LHCN-M2 (cell line): ENCODE measurements around the gene TOM1L2. TPM values are rescaled to one million over a fixed set of nuclear protein-coding genes. Genes with fewer than 3 reads are reported as not detected.

Experiments used
- DNase-seq: peaks from one replicate; pipeline ENCODE4 v3.0.0-alpha.2; 2012; ENCODE audit warnings: low read depth
- total RNA-seq: library from RNA; depleted of rRNA; stranded (reverse); fragments of >200 nt; gene quantifications from 2 replicates; pipeline ENCODE4 v1.2.3, GENCODE V29; 2014

The TOM1L2 gene
- total RNA-seq, 1 experiment from 2014 or later = 39.2 TPM

- peak; percentile 62 for DNase-seq
Observed at GRCh38 chr17:17849845-17850373, 122.3 kb downstream of the TOM1L2 start.

GRCh38 chr17:17849147-17849820 is 122.9 kb downstream of the TOM1L2 start:
- DNase-seq = peak; percentile 81

DNA sequence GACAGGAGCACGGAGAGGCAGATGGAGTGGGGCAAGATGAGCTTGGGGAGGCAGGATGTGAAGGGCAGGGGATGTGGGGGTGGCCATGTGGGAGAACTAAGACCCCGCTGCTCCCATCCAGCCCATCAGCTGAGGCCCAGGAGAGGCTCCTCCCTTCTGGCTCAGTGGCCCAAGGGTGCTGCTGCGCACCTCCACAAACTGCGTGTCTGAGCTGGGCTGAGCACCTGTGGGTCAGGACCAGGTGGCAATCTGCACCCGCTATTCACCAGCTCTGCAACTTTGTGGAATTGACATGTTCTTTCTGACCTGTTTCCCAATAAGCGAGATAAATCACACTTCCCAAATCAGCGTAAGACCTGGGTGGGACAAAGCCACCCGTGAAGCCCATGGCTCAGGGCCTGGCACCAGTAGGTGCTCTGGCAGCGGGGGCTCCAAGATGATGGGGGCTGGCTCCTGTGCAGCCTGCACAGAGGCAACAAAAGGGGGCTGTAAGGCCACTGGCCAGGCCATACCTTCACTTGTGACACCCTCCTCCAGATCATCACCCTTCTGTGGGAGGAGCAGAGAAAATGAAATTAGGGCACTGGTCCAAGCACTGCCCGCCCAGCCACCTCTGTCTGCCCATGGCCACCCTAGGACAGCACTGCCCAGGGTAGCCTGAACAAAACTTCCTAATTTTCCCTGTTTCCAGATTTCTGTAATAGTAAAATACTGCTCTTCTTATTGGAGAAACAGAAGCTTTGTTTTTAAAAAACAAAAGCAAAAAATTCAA is 123.7 kb downstream of the TOM1L2 start:
- DNase-seq = no peak

DNA sequence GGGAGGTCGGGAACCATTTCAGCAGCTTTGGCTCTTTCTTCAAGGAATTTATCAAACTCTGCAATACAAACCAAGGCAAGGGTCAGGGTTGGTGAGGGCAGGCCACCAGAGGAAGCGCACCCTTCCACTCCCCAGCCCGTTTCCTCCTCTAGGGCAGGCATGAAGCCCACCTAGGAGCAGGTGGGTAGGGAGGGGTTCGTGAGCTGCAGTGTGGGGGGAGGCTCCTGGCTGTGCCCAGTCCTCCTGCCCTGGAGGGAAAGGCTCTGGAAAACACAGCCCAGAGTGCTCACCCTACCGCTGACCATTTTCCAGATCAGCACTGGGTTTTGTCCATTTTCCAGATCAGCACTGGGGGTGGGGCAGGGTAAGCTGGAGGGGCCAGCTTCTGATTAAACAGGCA is 124.5 kb downstream of the TOM1L2 start:
- no peak for DNase-seq

GRCh38 chr17:17847118-17847689 is 125.0 kb downstream of the TOM1L2 start:
- no peak for DNase-seq

- no peak for DNase-seq
Observed at GRCh38 chr17:17846645-17847044, 125.6 kb downstream of the TOM1L2 start.

- no peak for DNase-seq
Observed at GRCh38 chr17:17846003-17846402, 126.2 kb downstream of the TOM1L2 start.

DNA sequence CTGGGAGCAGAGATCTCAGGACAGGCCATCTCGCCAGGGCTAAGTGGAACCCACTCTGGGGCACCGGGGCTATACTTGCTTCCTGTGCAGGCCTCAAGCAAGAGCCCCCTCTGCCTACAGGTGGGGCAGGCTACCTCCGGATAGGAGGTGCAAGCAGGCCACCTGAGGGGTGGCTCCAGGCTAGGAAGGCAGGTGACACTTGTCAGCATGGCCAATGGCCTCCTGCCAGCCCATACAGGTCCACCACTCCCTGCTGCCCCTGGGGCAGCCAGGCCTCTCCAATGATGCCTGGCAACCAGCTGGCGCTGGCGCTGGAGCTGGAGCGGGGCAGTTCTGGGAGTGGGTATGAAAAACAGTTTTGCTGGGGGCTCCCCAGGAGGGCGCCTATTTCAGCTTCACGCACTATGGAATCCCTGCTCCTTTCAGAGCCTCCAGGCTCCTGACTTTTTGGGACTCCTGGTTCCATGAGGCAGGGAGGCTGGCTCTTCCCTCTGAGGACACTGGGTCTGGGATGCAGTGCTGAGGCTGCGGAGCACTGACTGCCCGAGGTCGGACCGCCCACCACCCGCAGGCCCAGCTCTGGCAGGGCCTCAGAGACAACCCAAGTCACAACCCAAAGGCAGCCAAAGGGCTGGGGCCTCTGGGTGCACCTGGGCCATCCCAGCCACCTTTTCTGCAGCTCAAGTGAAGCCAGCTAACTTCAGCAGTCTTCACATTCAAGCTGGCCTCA is 127.0 kb downstream of the TOM1L2 start:
- DNase-seq = no peak

DNA sequence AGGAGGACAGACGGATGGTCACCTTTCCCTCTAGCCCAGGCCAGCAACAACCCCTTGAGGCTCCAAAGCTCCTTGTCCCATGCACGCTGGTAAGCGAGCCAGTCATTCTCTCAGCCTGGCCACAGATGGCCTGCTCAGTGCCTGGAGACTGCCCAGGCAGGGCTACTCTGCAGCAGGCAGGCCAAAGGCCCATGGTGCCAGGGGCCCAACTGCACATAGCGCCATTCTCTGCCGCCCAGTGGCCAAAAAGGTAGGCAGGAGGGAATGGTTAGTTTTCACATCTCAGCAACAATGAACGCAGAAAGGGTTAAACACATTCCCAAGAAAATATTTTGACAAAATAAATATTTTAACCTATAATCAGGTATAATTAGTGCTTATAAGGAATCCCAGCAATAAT is 127.7 kb downstream of the TOM1L2 start:
- no peak for DNase-seq

- no peak for DNase-seq
Observed at GRCh38 chr17:17844079-17844478, 128.1 kb downstream of the TOM1L2 start.

GRCh38 chr17:17843096-17843495 is 129.1 kb downstream of the TOM1L2 start:
- DNase-seq = no peak

DNA sequence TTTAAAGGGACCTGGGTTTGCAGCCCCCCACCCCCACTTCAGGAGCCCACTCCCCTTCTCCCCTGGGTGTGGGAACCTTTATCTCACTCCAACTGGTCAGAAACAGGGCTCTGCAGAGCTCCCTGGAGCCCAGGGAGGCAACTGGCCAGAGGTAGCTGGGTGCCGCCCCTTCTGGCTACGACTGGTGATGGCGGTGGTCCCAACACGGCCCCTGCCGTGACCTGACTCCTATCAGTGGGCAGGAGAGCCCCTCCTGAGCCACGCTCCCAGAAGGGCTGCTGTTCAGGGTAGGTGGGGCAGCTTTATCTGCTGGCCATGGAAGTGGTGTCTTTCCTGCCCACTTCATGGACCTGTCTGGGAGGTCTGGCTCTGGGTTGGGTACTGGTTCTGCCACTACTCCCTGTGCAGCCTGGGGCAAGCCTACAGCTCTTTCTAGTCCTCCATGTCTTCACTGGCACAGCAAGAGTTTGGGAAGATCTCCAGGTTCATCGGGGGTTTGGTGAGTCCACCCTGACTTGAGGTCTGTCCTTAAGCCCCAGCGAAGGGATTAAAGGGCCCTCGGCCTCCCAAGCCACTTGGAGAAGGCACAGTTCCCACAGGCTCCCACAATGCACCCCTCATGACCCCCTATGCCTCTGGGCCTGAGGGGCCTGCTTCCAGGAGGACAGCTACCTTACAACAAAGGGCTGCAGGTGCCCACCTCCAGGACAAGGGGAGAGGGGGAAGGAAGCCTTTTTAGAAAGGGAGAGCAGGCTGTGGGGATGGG is 129.9 kb downstream of the TOM1L2 start:
- DNase-seq = no peak

DNA sequence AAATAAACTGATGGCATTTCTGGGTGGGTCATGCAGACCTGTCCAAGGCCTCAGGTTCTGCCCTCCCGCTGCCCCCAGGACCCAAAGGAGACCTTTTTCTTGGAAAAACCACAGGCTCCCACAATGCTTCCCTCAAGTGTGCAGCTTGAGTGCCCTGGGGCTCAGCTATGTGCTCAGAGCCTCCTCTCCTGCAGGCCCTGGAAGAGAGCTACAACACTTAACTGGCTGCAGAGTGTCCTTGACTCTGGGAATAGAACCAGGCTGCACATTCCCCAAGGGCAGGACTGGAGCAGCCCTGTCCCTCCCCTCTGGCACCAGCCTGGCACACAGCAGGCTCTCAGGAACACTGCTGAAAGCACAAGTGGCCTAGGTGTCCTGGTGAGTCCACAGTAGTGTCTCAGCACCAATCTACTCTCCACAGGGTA is 130.6 kb downstream of the TOM1L2 start:
- no peak for DNase-seq

GRCh38 chr17:17840751-17841591 is 131.2 kb downstream of the TOM1L2 start:
- DNase-seq = peak; percentile 57

DNA sequence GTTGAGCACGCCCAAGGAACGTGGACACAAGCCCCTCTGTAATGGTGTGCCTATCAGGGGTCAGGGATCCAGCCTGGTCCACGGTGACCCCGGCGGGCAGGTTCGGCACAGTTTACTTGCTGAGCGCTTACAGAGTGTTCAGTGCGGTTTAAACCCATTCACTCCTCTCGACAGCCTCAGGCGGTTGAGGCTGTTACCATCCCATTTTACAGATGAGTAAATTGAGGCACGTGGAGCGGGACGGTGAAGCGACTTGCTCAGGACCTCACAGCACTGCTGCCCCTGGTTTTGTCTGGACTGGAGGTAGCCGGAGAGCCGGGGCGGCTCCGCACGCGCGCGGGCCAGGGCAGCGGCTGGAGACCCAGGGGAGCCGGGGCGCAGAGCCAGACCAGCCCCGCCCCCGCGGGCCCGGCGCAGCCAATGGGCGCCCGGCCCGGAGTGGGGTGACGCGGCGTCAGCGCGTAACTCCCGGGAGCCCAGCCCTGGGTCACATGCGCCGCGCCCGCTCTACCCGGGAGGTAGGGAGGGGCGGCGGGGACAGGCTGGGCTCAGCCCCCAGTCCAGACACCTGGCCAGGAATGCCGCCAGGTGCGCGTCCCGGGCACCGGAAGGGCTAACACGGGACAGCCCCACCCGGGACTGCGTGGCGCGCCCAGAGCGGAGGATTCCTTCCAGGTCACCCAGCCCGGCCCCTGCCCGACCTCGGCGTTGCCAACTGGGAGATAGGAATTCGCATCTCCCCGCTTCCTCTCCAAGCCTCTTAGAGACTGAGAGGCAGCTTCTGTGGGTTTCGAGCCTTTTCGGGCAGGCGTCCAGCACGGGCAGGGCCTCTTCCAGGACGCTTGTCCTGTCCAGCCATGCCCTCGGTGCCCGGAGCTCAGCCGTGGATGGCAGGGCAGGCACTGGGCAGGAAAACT is 132.2 kb downstream of the TOM1L2 start:
- peak; percentile 90 for DNase-seq

- peak; percentile 69 for DNase-seq
Observed at GRCh38 chr17:17837966-17838962, 133.9 kb downstream of the TOM1L2 start.

- peak; percentile 76 for DNase-seq
Observed at GRCh38 chr17:17837380-17837821, 134.8 kb downstream of the TOM1L2 start.
